Keratinocyte (primary cell): ENCODE data around the gene ENTPD6. TPM values are rescaled to one million over a fixed set of nuclear protein-coding genes. Genes with fewer than 3 reads are reported as not detected.

ENCODE experiments used
- DNase-seq: peaks from one replicate; pipeline ENCODE4 v3.0.0-alpha.2; 2011; ENCODE audit warnings: low read depth, missing footprints, low spot score
- FAIRE-seq: peaks from 2 replicates; lab custom pipeline; 2011; peaks lifted over from hg19 to GRCh38; lab: Jason Lieb, UNC
- H2AFZ ChIP-seq: 2 replicates; pipeline ENCODE4 v1.6.0; 2012; ENCODE audit warnings: low read length, control low read depth, inconsistent platforms; ENCODE audit not compliant: control insufficient read depth
- H3K27ac ChIP-seq: 2 replicates; pipeline ENCODE4 v1.5.1; 2011; ENCODE audit warnings: low read length; ENCODE audit not compliant: control insufficient read depth, insufficient read depth
- H3K27me3 ChIP-seq: 3 replicates; pipeline ENCODE4 v1.6.0; 2011; ENCODE audit warnings: low read length; ENCODE audit not compliant: control insufficient read depth, insufficient read depth; ENCODE audit errors: extremely low read depth
- H3K36me3 ChIP-seq, 2 experiments: 2 replicates in 1 of 2; 3 replicates in 1 of 2; pipeline ENCODE4 v1.5.1; 2011; ENCODE audit warnings: low read length in 2 of 2, mild to moderate bottlenecking in 1 of 2; ENCODE audit not compliant: control insufficient read depth in 2 of 2, insufficient read depth in 2 of 2; ENCODE audit errors: extremely low read depth in 1 of 2
- H3K4me1 ChIP-seq: 3 replicates; pipeline ENCODE4 v1.5.1; 2011; ENCODE audit warnings: low read length; ENCODE audit not compliant: control insufficient read depth, insufficient read depth; ENCODE audit errors: extremely low read depth
- H3K4me2 ChIP-seq: 3 replicates; pipeline ENCODE4 v1.6.0; 2011; ENCODE audit warnings: low read depth, low read length; ENCODE audit not compliant: control insufficient read depth, insufficient read depth; ENCODE audit errors: extremely low read depth
- H3K4me3 ChIP-seq, 3 experiments: fragments of 200-600 bp in 1 of 3; sonication (generic) in 1 of 3; 2 replicates in 2 of 3; 3 replicates in 1 of 3; pipeline ENCODE4 v1.5.1; 2011 to 2016; ENCODE audit warnings: low read length in 3 of 3, mild to moderate bottlenecking in 3 of 3, control low read depth in 2 of 3, inconsistent platforms in 1 of 3, low read depth in 1 of 3, mixed read lengths in 1 of 3, mixed run types in 1 of 3, moderate library complexity in 1 of 3; ENCODE audit not compliant: control insufficient read depth in 2 of 3, insufficient read depth in 2 of 3; ENCODE audit errors: extremely low read depth in 1 of 3
- H3K79me2 ChIP-seq: 2 replicates; pipeline ENCODE4 v1.6.0; 2012; ENCODE audit warnings: low read length; ENCODE audit not compliant: control insufficient read depth, insufficient read depth
- H3K9ac ChIP-seq: 3 replicates; pipeline ENCODE4 v1.6.0; 2011; ENCODE audit warnings: low read length; ENCODE audit not compliant: control insufficient read depth, insufficient read depth; ENCODE audit errors: extremely low read depth
- H3K9me1 ChIP-seq: 3 replicates; pipeline ENCODE4 v1.6.0; 2011; ENCODE audit warnings: low read length; ENCODE audit not compliant: control insufficient read depth, insufficient read depth; ENCODE audit errors: extremely low read depth
- H3K9me3 ChIP-seq: 2 replicates; pipeline ENCODE4 v1.5.1; 2012; ENCODE audit warnings: low read depth, low read length; ENCODE audit not compliant: control insufficient read depth
- H4K20me1 ChIP-seq: 3 replicates; pipeline ENCODE4 v1.6.0; 2011; ENCODE audit warnings: low read length; ENCODE audit not compliant: control insufficient read depth, insufficient read depth; ENCODE audit errors: extremely low read depth
- CTCF ChIP-seq, 3 experiments: IDR thresholded peaks in 1 of 3; conservative IDR thresholded peaks in 1 of 3; optimal IDR thresholded peaks in 1 of 3; 2 replicates in 2 of 3; 3 replicates in 1 of 3; pipeline versions ENCODE3 to v1.5.1; 2011; ENCODE audit warnings: low read length in 3 of 3, mild to moderate bottlenecking in 3 of 3, moderate library complexity in 2 of 3, control low read depth in 1 of 3, inconsistent platforms in 1 of 3; ENCODE audit not compliant: insufficient read depth in 2 of 3; ENCODE audit errors: extremely low read depth in 1 of 3
- EZH2 ChIP-seq: IDR thresholded peaks from one replicate; pipeline ENCODE4 v1.6.1; 2012; ENCODE audit warnings: inconsistent platforms, mild to moderate bottlenecking, low read length, moderate library complexity
- dilution Hi-C: fragments of 300-500 bp; cut with MboI; formaldehyde crosslinking; loops from one replicate; pipeline ENCODE4 v1.7.0; 2020; ENCODE audit warnings: low sequenced_read_pairs; ENCODE audit not compliant: extremely low pct_ligation_motif_present
- polyA plus RNA-seq, 5 experiments: library from polyadenylated mRNA; depleted of rRNA in 3 of 5; stranded (reverse) in 3 of 5; stranded (forward) in 1 of 5; unstranded in 1 of 5; fragments of >200 nt; gene quantifications; 1 replicate in 1 of 5; 2 replicates in 3 of 5; 3 replicates in 1 of 5; pipeline versions ENCODE4 v1.2.1 to v1.2.3, GENCODE V29; 2011 to 2012; ENCODE audit warnings: missing spikeins in 2 of 5, low read depth in 1 of 5, low replicate concordance in 1 of 5

ENTPD6 gene
- polyA plus RNA-seq, 1 donor (not counting 4 experiments of a cell fraction or from before 2014, with no cell fraction given) = 57.8 TPM

DNA sequence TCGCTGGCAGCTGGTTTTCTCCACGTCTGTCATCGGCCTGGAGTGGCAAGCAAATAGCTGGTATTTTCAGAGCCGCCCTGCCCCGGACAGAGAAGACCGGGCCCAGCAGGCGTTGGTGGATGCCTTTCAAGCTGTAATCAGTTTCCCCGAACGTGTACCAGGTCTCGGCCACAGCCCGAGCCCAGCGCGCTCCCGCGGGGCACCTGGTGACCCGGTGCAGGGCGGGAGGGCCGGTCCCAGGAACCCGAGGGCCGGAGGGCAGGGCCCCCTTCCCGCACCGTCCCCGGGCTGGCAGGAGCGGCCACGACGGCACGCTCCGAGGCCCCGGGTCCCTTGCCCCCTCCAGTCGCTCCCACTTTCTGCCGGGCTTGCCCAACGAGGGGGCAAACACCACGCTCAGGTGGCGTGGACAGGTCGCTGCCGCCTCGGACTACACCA lies 52.0 kb downstream of the ENTPD6 start:
- Histone ChIP-seq H3K4me2 (peak overlapping the region; percentile 66), H3K27me3 (no peaks in the 10 kb centered on the region), H3K79me2 (peaks cover 46% of the 10 kb centered on the region), H3K27ac (peak overlapping the region; percentile 80), H3K4me3 (peak overlapping the region; percentile 72 to 94 (median 78)), H4K20me1 (peaks cover 37% of the 10 kb centered on the region), H3K36me3 (peaks cover 20 to 23% of the 10 kb centered on the region in 2 experiments), H2AFZ (peak overlapping the region; percentile 86), H3K9me1 (peaks cover 12% of the 10 kb centered on the region), H3K9ac (peak overlapping the region; percentile 82), H3K9me3 (peaks cover 2% of the 10 kb centered on the region), H3K4me1 (peaks cover 43% of the 10 kb centered on the region)
- DNase-seq = no peak
- TF ChIP-seq CTCF (optimal IDR thresholded peaks at IDR 0.05 in 1 of 3, IDR thresholded peaks at IDR 0.05 in 1 of 3, conservative IDR thresholded peaks at IDR 0.05 in 1 of 3; ENCODE audit: extremely low read depth in 1 of 3, insufficient read depth in 2 of 3, low read length in 3 of 3) = no peak
- no peak for TF ChIP-seq EZH2
- dilution Hi-C loops = no loop called here
- FAIRE-seq = no peak

DNA sequence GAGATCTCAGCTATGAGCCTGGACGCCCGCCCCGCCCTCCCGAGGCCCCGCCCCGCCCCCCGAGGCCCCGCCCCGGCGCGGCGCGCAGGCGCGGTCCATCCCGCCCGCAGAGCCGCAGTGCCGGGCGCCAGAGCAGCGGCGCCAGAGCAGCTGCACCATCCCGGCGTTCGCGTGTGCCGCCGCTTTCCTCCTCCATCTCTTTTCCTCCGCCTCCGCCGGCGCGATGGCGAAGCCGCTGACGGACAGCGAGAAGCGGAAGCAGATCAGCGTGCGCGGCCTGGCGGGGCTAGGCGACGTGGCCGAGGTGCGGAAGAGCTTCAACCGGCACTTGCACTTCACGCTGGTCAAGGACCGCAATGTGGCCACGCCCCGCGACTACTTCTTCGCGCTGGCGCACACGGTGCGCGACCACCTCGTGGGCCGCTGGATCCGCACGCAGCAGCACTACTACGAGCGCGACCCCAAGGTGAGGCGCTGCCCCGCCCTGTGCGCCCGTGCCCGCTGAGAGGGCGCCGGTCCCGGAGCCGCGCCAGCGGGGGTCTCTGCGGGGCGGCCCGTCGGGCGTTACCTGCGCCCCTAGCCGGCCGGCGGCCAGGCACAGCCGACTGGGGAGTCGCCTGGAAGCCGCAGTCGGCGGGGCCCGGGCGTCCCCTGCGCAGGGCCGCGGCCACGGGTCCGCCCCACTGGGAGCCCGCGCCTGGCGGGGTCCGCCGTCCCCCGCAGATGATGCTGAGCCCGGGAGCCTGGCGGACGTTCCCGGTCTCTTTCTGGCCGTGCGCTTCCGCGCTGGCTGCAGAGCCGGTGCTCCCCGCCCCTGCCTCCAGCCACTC lies 52.7 kb downstream of the ENTPD6 start, which contains the start of gene PYGB:
TSS of gene PYGB (plus strand) at position 130 of the 830 bp plus-strand sequence. CDS start at position 224, 94 bp downstream.
- dilution Hi-C loops = no loop called here
- Histone ChIP-seq H3K27ac (peak within 1 kb of the TSS; percentile 80), H3K4me1 (peaks cover 46% of the 10 kb centered on the region), H3K9ac (peak within 1 kb of the TSS; percentile 82), H3K36me3 (peaks cover 23 to 26% of the 10 kb centered on the region in 2 experiments), H3K27me3 (no peaks in the 10 kb centered on the region), H3K4me2 (peak within 1 kb of the TSS; percentile 84), H3K79me2 (peaks cover 52% of the 10 kb centered on the region), H2AFZ (peak within 1 kb of the TSS; percentile 86), H4K20me1 (peaks cover 44% of the 10 kb centered on the region), H3K9me3 (peaks cover 2% of the 10 kb centered on the region), H3K4me3 (peak within 1 kb of the TSS; percentile 94 to 97 (median 97)), H3K9me1 (peaks cover 12% of the 10 kb centered on the region)
- TF ChIP-seq EZH2 (no peak), CTCF (optimal IDR thresholded peaks at IDR 0.05 in 1 of 3, IDR thresholded peaks at IDR 0.05 in 1 of 3, conservative IDR thresholded peaks at IDR 0.05 in 1 of 3; ENCODE audit: extremely low read depth in 1 of 3, insufficient read depth in 2 of 3, low read length in 3 of 3) (no peak)
- FAIRE-seq (no peak), DNase-seq (peak; percentile 79)
